Spinal cord (tissue), 10 donors: ENCODE measurements around the gene SEMA4B. TPM values are rescaled to one million over a fixed set of nuclear protein-coding genes. Genes with fewer than 3 reads are reported as not detected.
"Not testable (repeated sequence)": the region's sequence is repeated elsewhere in the genome, so short reads cannot be mapped to it uniquely, and the experiment has no call there.

Experiments
- DNase-seq, 6 donors: peaks; one replicate each; pipeline versions ENCODE4 v3.0.0 to v3.0.0-alpha.2; 2013 to 2015; ENCODE audit warnings: low spot score in 6 of 6, low read depth in 4 of 6
- H3K27ac ChIP-seq: one replicate; pipeline ENCODE4 v1.5.1; 2013; ENCODE audit warnings: low read depth, low read length, control low read depth
- H3K27me3 ChIP-seq: one replicate; pipeline ENCODE4 v1.6.1; 2013; ENCODE audit warnings: low read length; ENCODE audit not compliant: control insufficient read depth, insufficient read depth
- H3K36me3 ChIP-seq: one replicate; pipeline ENCODE4 v1.6.1; 2013; ENCODE audit warnings: low read length; ENCODE audit not compliant: control insufficient read depth, insufficient read depth
- H3K4me1 ChIP-seq: one replicate; pipeline ENCODE4 v1.6.1; 2013; ENCODE audit warnings: low read length; ENCODE audit not compliant: control insufficient read depth, insufficient read depth
- H3K4me3 ChIP-seq: one replicate; pipeline ENCODE4 v1.5.1; 2013; ENCODE audit warnings: low read depth, low read length, control low read depth
- H3K9me3 ChIP-seq: one replicate; pipeline ENCODE4 v1.6.1; 2013; ENCODE audit warnings: low read length; ENCODE audit not compliant: control insufficient read depth, insufficient read depth
- WGBS: methylation state at CpG from one replicate; pipeline ENCODE4 v1.1.5; 2013; ENCODE audit warnings: missing lambda C conversion rate; ENCODE audit not compliant: insufficient coverage; 5-methylcytosine and 5-hydroxymethylcytosine counted together
- polyA plus RNA-seq, 2 donors: library from polyadenylated mRNA; unstranded; fragments of 120-200 nt; gene quantifications; one replicate each; pipeline ENCODE4 v1.2.1, GENCODE V29; 2013; ENCODE audit not compliant: insufficient read length in 2 of 2
- total RNA-seq, 2 donors: library from RNA; depleted of rRNA in 1 of 2; stranded (reverse); fragments of 120-200 nt in 1 of 2; fragments of >200 nt in 1 of 2; gene quantifications; one replicate each; pipeline versions ENCODE4 v1.2.3 to v1.2.4, GENCODE V29; 2013 to 2014
- donor health status: healthy.

SEMA4B gene
- total and polyA plus RNA-seq, 4 donors: 12.5 to 67.6 (median 44.8) TPM

- Histone ChIP-seq H3K27me3 (no peaks in the 10 kb centered on the region), H3K36me3 (no peaks in the 10 kb centered on the region), H3K9me3 (no peaks in the 10 kb centered on the region), H3K4me3 (no peak overlapping the region), H3K27ac (no peak overlapping the region), H3K4me1 (peaks cover 16% of the 10 kb centered on the region)
- no peak for DNase-seq
- 69% methylated on average over 3 of the region's 4 CpGs for WGBS
Observed at GRCh38 chr15:90161950-90162361, 39.2 kb upstream of the SEMA4B start.

DNA sequence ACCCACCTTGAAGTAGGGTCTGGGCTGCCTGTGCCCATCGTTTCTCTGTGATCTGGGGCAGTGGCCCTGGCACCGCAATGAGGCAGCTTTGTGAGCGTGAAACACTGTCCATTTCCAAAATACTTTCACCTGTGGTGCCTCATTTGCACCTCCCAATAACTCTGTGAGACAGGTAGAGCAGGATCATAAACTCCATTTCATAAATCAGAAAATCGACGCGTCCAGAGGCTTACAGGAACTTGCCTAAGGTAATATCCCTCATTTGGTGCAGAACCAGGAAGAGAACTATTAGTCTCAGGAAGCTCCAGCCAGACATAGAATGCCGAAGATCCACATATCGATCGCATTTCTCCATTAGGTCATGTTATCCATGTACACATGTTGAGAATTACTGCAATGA, 38.2 kb upstream of the SEMA4B start:
- no peak overlapping the region for H3K4me3 ChIP-seq
- no peaks in the 10 kb centered on the region for H3K27me3 ChIP-seq
- no peaks in the 10 kb centered on the region for H3K36me3 ChIP-seq
- H3K4me1 ChIP-seq: peaks cover 13% of the 10 kb centered on the region
- H3K9me3 ChIP-seq: no peaks in the 10 kb centered on the region
- no peak overlapping the region for H3K27ac ChIP-seq
- no peak for DNase-seq
- 95% methylated on average over 6 of the region's 9 CpGs for WGBS

GRCh38 chr15:90164239-90164638, 36.9 kb upstream of the SEMA4B start:
- not testable (repeated sequence) for H3K4me3 ChIP-seq, H3K36me3 ChIP-seq, H3K27me3 ChIP-seq, DNase-seq, H3K4me1 ChIP-seq, H3K27ac ChIP-seq, H3K9me3 ChIP-seq
- no CpG with 5 or more reads among the region's 3 CpGs for WGBS

- Histone ChIP-seq H3K4me3 (no peak overlapping the region), H3K9me3 (no peaks in the 10 kb centered on the region), H3K4me1 (peaks cover 4% of the 10 kb centered on the region), H3K36me3 (no peaks in the 10 kb centered on the region), H3K27me3 (no peaks in the 10 kb centered on the region), H3K27ac (no peak overlapping the region)
- WGBS: 100% methylated on average over 1 of the region's 1 CpG
- no peak for DNase-seq
Observed at GRCh38 chr15:90165157-90165556, 36.0 kb upstream of the SEMA4B start.

DNA sequence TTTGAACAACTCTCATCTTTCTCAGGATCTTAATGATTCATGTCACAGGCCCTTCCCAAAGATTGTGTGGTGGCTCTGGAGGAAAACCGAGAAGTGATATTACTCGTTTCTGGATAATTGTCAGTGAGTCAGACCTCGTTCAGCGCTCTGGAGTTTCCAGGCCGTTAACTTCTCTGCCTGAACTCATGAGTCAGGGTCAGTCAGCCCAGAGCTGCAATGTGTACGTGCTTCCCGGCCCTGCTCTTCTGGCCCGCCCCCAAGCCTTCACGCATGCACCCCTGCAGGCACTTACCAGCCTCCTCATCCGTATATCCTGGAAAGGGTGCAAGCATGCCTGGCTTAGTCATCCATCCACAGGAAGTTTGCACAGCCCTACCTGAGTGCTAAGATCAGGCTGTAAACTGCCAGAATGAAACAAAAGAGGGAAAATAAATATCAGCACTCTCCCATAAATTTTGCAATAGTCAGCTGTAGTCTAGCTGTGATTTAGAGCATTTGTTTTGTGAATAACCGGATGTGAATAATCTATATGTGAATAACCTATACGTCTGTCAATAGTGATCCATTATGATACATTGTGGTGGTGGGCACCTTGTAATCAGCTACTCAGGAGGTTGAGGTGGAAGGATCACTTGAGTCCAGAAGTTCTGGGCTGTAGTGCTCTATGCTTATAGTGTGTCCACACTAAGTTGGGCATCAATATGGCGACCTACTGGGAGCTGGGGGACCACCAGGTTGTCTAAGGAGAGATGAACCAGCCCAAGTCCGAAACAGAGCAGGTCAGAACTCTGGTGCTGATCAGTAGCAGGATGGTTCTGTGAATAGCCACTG, 35.3 kb upstream of the SEMA4B start:
- no peaks in the 10 kb centered on the region for H3K36me3 ChIP-seq
- H3K9me3 ChIP-seq: no peaks in the 10 kb centered on the region
- no peak overlapping the region for H3K4me3 ChIP-seq
- DNase-seq: peak in 1 of 6 donors; percentile 50
- 50% methylated on average over 14 of the region's 14 CpGs for WGBS
- H3K4me1 ChIP-seq: peaks cover 4% of the 10 kb centered on the region
- no peaks in the 10 kb centered on the region for H3K27me3 ChIP-seq
- no peak overlapping the region for H3K27ac ChIP-seq

- Histone ChIP-seq H3K36me3 (no peaks in the 10 kb centered on the region), H3K27ac (no peak overlapping the region), H3K4me1 (no peaks in the 10 kb centered on the region), H3K9me3 (no peaks in the 10 kb centered on the region), H3K4me3 (no peak overlapping the region), H3K27me3 (peaks cover 2% of the 10 kb centered on the region)
- 88% methylated on average over 3 of the region's 4 CpGs for WGBS
- DNase-seq: no peak
Observed at GRCh38 chr15:90167121-90167520, 34.0 kb upstream of the SEMA4B start.

- no peak overlapping the region for H3K4me3 ChIP-seq
- no peaks in the 10 kb centered on the region for H3K9me3 ChIP-seq
- no peaks in the 10 kb centered on the region for H3K36me3 ChIP-seq
- H3K27me3 ChIP-seq: peaks cover 2% of the 10 kb centered on the region
- H3K4me1 ChIP-seq: peaks cover 26% of the 10 kb centered on the region
- DNase-seq: no peak
- H3K27ac ChIP-seq: no peak overlapping the region
- WGBS: no CpG with 5 or more reads among the region's 1 CpG
Observed at GRCh38 chr15:90171623-90172022, 29.5 kb upstream of the SEMA4B start.

DNA sequence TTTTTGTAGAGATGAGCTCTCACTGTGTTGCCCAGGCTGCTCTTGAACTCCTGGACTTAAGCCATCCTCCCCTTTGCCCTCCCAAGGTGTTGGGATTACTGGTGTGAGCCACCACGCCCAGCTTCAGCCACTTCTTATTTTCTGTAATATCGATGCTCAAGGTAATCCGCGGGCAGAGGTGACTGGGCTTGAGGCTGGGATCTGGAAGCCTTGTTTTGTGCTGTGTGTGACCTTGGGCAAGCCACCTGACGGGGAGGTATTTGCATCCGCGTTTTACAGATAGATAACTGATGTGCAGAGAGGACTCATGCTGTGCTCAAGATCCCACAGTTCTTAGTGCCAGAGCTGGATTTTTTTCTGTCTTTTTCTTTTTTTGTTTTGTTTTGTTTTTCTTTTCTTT, 27.8 kb upstream of the SEMA4B start:
- Histone ChIP-seq H3K27me3 (peaks cover 2% of the 10 kb centered on the region), H3K27ac (no peak overlapping the region)

GRCh38 chr15:90174140-90174875, 26.8 kb upstream of the SEMA4B start:
- Histone ChIP-seq H3K36me3 (no peaks in the 10 kb centered on the region), H3K4me3 (no peak overlapping the region), H3K27ac (peak overlapping the region; percentile 70), H3K4me1 (peaks cover 29% of the 10 kb centered on the region), H3K27me3 (peaks cover 2% of the 10 kb centered on the region), H3K9me3 (no peaks in the 10 kb centered on the region)
- 57% methylated on average over 19 of the region's 25 CpGs for WGBS
- peak in 5 of 6 donors; percentile 80 to 94 (median 89) for DNase-seq

More for the DNA sequence above, 27.8 kb upstream of the SEMA4B start:
- DNase-seq: no peak
- no peaks in the 10 kb centered on the region for H3K9me3 ChIP-seq
- 93% methylated on average over 5 of the region's 7 CpGs for WGBS
- H3K36me3 ChIP-seq: no peaks in the 10 kb centered on the region
- no peak overlapping the region for H3K4me3 ChIP-seq
- peaks cover 29% of the 10 kb centered on the region for H3K4me1 ChIP-seq
